Activated CD4-positive, alpha-beta T cell treated with anti-CD3 and anti-CD28 coated beads for 36 hours (primary cell): ENCODE results near the gene YBX1. TPM values are rescaled to one million over a fixed set of nuclear protein-coding genes. Genes with fewer than 3 reads are reported as not detected.
"Not testable (repeated sequence)": the region's sequence is repeated elsewhere in the genome, so short reads cannot be mapped to it uniquely, and the experiment has no call there.

Experiments
- ATAC-seq: fragments of 200-7000 bp; cut with Tn5 transposase; one replicate; pipeline ENCODE4 v1.10.0; 2021; ENCODE audit warnings: mild to moderate bottlenecking, moderate library complexity
- CTCF ChIA-PET: fragments of 350-600 bp; sonication (Branson Sonifier 250); formaldehyde crosslinking; loops from one replicate; lab custom pipeline; 2021; ENCODE audit warnings: antibody characterized with exemption; lab: Charles Lee
- POLR2A ChIA-PET: fragments of 350-600 bp; sonication (Branson Sonifier 250); formaldehyde crosslinking; loops from one replicate; lab custom pipeline; 2021; ENCODE audit warnings: antibody characterized with exemption, inconsistent platforms; lab: Charles Lee
- DNase-seq: peaks from one replicate; pipeline ENCODE4 v3.0.0-alpha.2; 2020
- H3K27ac Mint-ChIP-seq: one replicate; pipeline ENCODE4 v1.8.0; 2021; ENCODE audit warnings: mixed read lengths
- H3K27me3 Mint-ChIP-seq: one replicate; pipeline ENCODE4 v1.8.0; 2021; ENCODE audit warnings: mixed read lengths
- H3K36me3 Mint-ChIP-seq: one replicate; pipeline ENCODE4 v1.8.0; 2021; ENCODE audit warnings: low read depth, mixed read lengths
- H3K4me1 Mint-ChIP-seq: one replicate; pipeline ENCODE4 v1.8.0; 2021; ENCODE audit warnings: mixed read lengths
- H3K4me3 Mint-ChIP-seq: one replicate; pipeline ENCODE4 v1.8.0; 2021; ENCODE audit warnings: mild to moderate bottlenecking, moderate library complexity, mixed read lengths
- H3K9me3 Mint-ChIP-seq: one replicate; pipeline ENCODE4 v1.8.0; 2021; ENCODE audit warnings: low read depth, mixed read lengths
- intact Hi-C, 2 experiments: fragments of 100-400 bp; cut with DNase I in 1 of 2; cut with micrococcal nuclease in 1 of 2; formaldehyde crosslinking; loops; one replicate each; pipeline versions ENCODE4 v1.14.2 to v1.15.1; 2022 to 2024; cut with DNase I, micrococcal nuclease
- total RNA-seq, 2 experiments: library from RNA; stranded (reverse); gene quantifications; one replicate each; pipeline ENCODE4 v1.2.3, GENCODE V29; 2021

YBX1 gene
- total RNA-seq, 2 experiments from 2014 or later = 1,224 to 1,435 TPM

DNA sequence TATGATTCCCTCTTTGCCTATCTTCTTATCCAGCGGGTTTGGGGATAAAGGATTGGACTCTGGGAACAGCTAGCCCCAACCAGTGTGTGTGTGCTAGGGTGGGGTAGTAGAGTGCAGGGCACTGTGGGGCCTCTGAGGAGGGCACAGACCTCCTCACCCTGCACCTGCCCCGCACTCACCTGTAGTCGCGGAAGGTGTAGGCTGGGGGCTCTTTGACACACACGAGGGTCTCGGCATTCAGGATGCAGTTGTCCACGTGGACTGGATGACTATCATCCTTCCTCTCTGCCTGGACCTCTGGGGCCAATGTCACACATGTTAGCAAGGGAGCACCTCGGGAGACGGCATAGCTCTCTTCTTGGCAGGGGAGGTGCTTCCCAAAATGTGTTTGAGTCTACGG lies 65.8 kb downstream of the YBX1 start:
- ChIA-PET CTCF (interaction anchor here (0.6 to 1.0 kb wide), 3 partner anchors 9 to 1036 kb away, joined by 3 to 4 read pairs (median 3); no protein-coding TSS in a partner anchor), POLR2A (no interaction called here)
- Mint-ChIP-seq H3K9me3 (no peaks in the 10 kb centered on the region), H3K4me1 (no peaks in the 10 kb centered on the region), H3K27ac (no peak overlapping the region), H3K36me3 (peaks cover 35% of the 10 kb centered on the region), H3K27me3 (no peaks in the 10 kb centered on the region), H3K4me3 (no peak overlapping the region)
- intact Hi-C loops = loop anchor here (5.0 kb wide), 2 partner anchors 171 to 406 kb away; no protein-coding TSS in a partner anchor
- ATAC-seq (no peak), DNase-seq (no peak)

DNA sequence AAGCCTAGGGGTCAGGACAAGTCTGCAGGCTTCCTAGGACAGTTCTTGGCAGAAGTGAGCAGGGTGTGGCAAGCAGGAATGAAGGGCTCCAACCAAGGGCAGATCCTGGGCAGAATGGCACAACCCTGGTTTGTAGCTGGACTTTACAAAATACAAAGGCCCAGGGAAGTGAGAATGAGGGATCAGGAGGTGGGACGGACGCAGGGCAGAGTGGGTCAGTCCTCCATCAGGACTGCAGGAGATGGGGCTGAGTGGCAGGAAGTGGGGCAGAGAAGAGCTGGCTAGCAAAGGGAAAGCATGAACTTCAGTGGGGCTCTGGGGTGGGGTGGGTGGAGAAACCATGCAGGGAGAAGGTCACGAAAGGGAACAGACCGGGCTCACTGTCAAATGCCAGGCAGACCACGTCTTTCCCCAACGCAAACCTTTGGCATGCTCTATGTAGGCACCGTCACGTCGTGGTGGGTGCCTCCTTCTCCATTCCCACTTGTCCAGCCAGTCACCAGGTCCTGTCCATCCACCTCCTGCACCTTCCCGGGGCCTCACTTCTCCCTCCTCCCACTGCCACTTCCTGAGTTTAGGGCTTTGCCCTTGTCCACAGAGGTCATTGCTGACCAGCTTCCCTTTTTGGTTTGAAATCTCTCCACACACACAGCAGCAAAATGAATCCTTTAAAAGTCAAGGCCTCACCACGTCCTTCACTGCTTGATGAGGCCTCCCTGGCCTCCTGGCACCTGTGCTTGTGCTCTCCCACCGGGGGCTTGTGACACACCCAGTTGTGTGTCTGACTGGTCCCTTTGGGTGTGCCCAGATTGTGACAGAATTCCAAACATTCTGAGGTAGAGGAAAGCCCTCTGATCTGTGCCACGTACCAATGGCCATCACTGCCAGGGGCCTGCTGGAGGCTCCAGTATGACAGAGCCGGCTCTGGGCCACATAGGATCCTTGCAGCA lies 66.5 kb downstream of the YBX1 start:
- intact Hi-C loops = loop anchor here (5.0 kb wide), 2 partner anchors 171 to 406 kb away; no protein-coding TSS in a partner anchor
- no peak overlapping the region for H3K4me3 Mint-ChIP-seq
- H3K27ac Mint-ChIP-seq = no peak overlapping the region
- ATAC-seq (no peak), DNase-seq (no peak)
- H3K36me3 Mint-ChIP-seq = peaks cover 40% of the 10 kb centered on the region
- ChIA-PET POLR2A (no interaction called here), CTCF (interaction anchor here (0.6 to 1.0 kb wide), 3 partner anchors 15 to 1036 kb away, joined by 3 to 4 read pairs (median 3); no protein-coding TSS in a partner anchor)
- H3K27me3 Mint-ChIP-seq = no peaks in the 10 kb centered on the region
- no peaks in the 10 kb centered on the region for H3K4me1 Mint-ChIP-seq
- H3K9me3 Mint-ChIP-seq = no peaks in the 10 kb centered on the region

DNA sequence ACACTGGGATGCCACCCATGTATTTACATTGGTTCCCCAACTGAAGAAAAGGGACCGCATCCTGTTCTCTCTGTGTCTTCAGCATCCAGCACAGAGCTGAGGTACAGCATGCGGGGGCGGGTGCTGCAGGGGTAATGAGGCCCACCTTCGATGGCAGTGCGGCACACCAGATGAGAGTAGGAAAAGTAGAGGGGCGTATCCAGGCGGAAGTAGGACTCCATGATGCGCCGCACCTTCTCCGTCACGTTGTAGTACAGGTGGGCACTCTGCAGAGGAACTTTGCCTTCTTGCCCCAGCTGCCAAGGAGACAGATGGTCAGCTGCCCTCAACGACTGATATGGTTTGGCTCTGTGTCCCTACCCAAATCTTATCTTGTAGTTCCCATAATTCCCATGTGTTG lies 67.8 kb downstream of the YBX1 start:
- Mint-ChIP-seq H3K9me3 (no peaks in the 10 kb centered on the region), H3K4me3 (no peak overlapping the region), H3K27ac (no peak overlapping the region), H3K4me1 (no peaks in the 10 kb centered on the region), H3K36me3 (peaks cover 52% of the 10 kb centered on the region), H3K27me3 (no peaks in the 10 kb centered on the region)
- DNase-seq = no peak
- intact Hi-C loops = no loop called here
- POLR2A ChIA-PET = no interaction called here
- CTCF ChIA-PET = no interaction called here
- ATAC-seq = no peak

DNA sequence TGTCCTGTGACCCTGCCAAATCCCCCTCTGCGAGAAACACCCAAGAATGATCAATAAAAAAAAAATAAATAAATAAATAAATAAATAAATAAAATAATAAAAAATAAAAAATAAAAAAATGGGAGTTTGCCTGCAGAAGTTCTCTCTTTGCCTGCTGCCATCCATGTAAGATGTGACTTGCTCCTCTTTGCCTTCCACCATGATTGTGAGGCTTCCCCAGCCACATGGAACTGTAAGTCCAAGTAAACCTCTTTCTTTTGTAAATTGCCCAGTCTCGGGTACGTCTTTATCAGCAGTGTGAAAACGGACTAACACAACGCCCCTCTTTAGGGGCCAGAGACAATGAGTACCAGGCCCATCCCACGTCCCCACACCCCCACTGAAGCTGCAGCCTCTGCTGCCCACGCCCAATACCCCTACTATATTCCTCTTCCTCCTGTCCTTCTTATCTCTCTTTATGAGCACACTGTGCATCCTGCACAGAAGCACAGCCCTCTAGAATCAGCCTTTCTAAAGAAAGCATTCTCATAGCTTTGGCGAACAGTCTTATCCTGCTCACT lies 69.4 kb downstream of the YBX1 start:
- not testable (repeated sequence) for H3K4me3 Mint-ChIP-seq
- CTCF ChIA-PET = interaction anchor here (0.6 kb wide), 1 partner anchor 69 kb away, joined by 5 read pairs; no protein-coding TSS in a partner anchor

DNA sequence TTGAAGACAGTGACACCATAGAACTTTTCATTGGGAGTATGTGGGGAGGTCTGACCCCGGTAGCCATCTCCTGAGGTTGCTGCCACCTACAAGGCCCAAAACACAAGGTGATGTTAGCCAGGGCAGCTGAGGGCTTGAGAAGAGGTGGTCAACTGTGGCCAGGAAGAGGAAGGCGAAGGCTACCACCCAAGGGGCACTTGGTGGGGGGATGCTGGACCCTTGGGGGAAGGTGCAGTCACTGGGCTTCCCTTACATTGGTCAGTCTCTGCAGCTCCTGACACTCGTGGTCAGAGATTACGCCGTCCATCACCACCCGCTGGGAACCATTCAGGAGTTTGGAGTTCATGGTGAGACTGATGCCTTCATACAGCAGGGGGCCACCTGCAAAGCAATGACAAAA lies 70.1 kb downstream of the YBX1 start:
- CTCF ChIA-PET = interaction anchor here (0.6 to 0.8 kb wide), 3 partner anchors 15 to 159 kb away, joined by 3 to 5 read pairs (median 3); no protein-coding TSS in a partner anchor
- Mint-ChIP-seq H3K36me3 (peaks cover 64% of the 10 kb centered on the region), H3K27ac (no peak overlapping the region), H3K4me1 (no peaks in the 10 kb centered on the region), H3K4me3 (no peak overlapping the region), H3K9me3 (no peaks in the 10 kb centered on the region), H3K27me3 (no peaks in the 10 kb centered on the region)
- POLR2A ChIA-PET = no interaction called here
- intact Hi-C loops = no loop called here
- ATAC-seq (no peak), DNase-seq (no peak)

More for the DNA sequence above, 69.4 kb downstream of the YBX1 start:
- H3K27me3 Mint-ChIP-seq, POLR2A ChIA-PET, H3K9me3 Mint-ChIP-seq, ATAC-seq, H3K27ac Mint-ChIP-seq, DNase-seq, intact Hi-C loops, H3K4me1 Mint-ChIP-seq: not testable (repeated sequence)
- peaks cover 63% of the 10 kb centered on the region for H3K36me3 Mint-ChIP-seq

DNA sequence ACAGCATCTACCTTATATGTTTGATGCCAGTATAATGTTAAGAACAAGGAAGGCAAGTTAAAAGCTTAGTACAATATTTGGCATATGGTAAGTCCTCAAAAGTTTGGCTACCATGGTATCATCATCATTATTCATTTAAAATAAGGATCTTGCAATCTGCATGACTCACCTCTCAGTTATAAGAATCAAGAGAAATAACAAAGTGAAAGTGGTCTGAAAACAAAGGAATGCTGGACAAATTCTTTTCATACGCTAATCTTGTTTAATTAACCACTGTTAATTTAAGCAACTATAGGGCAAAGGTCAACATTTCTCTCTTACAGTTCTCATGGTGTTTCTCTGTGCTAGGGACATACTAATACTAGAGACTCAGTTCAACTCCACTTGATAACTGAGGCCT lies 70.9 kb downstream of the YBX1 start:
- ChIA-PET CTCF (interaction anchor here (0.6 to 0.8 kb wide), 3 partner anchors 15 to 288 kb away, joined by 3 read pairs; no protein-coding TSS in a partner anchor), POLR2A (no interaction called here)
- Mint-ChIP-seq H3K27me3 (no peaks in the 10 kb centered on the region), H3K36me3 (peaks cover 67% of the 10 kb centered on the region), H3K9me3 (no peaks in the 10 kb centered on the region), H3K27ac (no peak overlapping the region), H3K4me1 (no peaks in the 10 kb centered on the region), H3K4me3 (no peak overlapping the region)
- ATAC-seq (no peak), DNase-seq (no peak)
- intact Hi-C loops = no loop called here

Other genes starting within 250 kb of the YBX1 start
- gene ZMYND12, start 226.4 kb upstream of the YBX1 start, total RNA-seq = 1 to 10 TPM in 1 of 2 experiments, under 1 TPM in 1; 0.64 to 1.6 TPM
- gene PPCS, start 225.9 kb upstream of the YBX1 start, total RNA-seq = 10 to 100 TPM; 47.3 to 47.6 TPM
- 1 to 10 TPM; 1.3 to 2.3 TPM for gene CCDC30, start 219.1 kb upstream of the YBX1 start, total RNA-seq
- 100 to 1,000 TPM; 111 to 114 TPM for gene PPIH, start 24.0 kb upstream of the YBX1 start, total RNA-seq
- not detected for gene CLDN19, start 57.8 kb downstream of the YBX1 start, total RNA-seq
- gene P3H1, start 84.6 kb downstream of the YBX1 start, total RNA-seq = 10 to 100 TPM; 24.3 to 28.8 TPM
- gene C1orf50, start 84.8 kb downstream of the YBX1 start, total RNA-seq = 1 to 10 TPM; 4.0 to 8.0 TPM
- under 1 TPM; 0.19 to 0.48 TPM for gene TMEM269, start 102.6 kb downstream of the YBX1 start, total RNA-seq
- gene ERMAP, start 134.7 kb downstream of the YBX1 start, total RNA-seq = 1 to 10 TPM; 4.5 to 6.4 TPM
- 10 to 100 TPM; 14.5 to 14.6 TPM for gene SVBP, start 135.0 kb downstream of the YBX1 start, total RNA-seq
- gene ZNF691, start 164.2 kb downstream of the YBX1 start, total RNA-seq = 10 to 100 TPM; 10.5 to 11.7 TPM